ENCODE data around the gene RBFOX2.

The RBFOX2 gene

DNA sequence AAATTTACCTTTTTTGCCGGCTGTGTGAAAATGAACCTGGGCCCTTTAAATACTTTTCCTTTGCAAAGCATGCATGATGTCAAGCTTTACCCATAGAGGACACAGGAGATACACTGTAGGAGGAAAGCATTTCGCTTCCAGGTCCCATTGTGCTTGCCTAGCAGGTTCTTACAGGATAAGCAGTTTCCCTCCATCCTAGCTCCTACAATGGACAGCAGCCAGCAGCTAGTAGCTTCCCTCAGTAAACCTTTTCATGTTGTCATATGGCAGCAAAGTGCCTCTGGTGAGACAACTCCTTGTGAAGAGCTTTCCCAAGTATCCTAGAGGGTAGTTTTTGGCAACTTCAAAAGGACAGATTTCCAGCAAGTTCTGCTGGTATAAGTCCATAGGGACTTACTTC lies 78.4 kb downstream of the RBFOX2 start:
- H3K4me3 ChIP-seq (ENCODE audit: low read depth, low read length), result no peak overlapping the region
- no peaks in the 10 kb centered on the region for H3K9me3 ChIP-seq (ENCODE audit: control insufficient read depth, insufficient read depth, low read length)
- H3K36me3 ChIP-seq (ENCODE audit: control insufficient read depth, insufficient read depth, low read length), result no peaks in the 10 kb centered on the region
- H3K9ac ChIP-seq (ENCODE audit: low read depth, low read length), result no peak overlapping the region
- H3K27me3 ChIP-seq (ENCODE audit: control insufficient read depth, insufficient read depth, low read length), result no peaks in the 10 kb centered on the region
- H3K4me1 ChIP-seq (ENCODE audit: control insufficient read depth, insufficient read depth, low read length), result no peaks in the 10 kb centered on the region

DNA sequence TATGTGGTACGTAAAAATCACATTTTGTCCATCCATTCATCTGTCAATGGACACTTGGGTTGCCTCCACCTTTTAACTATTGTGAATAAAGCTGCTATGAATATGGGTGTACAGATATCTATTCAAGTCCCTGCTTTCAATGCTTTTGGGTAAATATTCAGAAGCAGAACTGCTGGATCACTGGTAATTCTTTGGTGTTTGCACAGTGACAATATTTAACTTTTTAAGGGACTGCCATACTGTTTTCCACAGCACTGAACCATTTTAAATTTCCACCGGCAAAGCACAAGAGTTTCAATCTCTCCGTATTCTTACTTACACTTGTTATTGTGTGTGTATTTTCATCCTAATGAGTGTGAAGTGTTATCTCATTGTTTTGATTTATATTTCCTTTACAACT lies 79.4 kb downstream of the RBFOX2 start:
- Histone ChIP-seq H3K9ac (ENCODE audit: low read depth, low read length) (no peak overlapping the region), H3K36me3 (ENCODE audit: control insufficient read depth, insufficient read depth, low read length) (no peaks in the 10 kb centered on the region), H3K4me1 (ENCODE audit: control insufficient read depth, insufficient read depth, low read length) (no peaks in the 10 kb centered on the region), H3K27me3 (ENCODE audit: control insufficient read depth, insufficient read depth, low read length) (no peaks in the 10 kb centered on the region), H3K9me3 (ENCODE audit: control insufficient read depth, insufficient read depth, low read length) (no peaks in the 10 kb centered on the region), H3K4me3 (ENCODE audit: low read depth, low read length) (no peak overlapping the region)

DNA sequence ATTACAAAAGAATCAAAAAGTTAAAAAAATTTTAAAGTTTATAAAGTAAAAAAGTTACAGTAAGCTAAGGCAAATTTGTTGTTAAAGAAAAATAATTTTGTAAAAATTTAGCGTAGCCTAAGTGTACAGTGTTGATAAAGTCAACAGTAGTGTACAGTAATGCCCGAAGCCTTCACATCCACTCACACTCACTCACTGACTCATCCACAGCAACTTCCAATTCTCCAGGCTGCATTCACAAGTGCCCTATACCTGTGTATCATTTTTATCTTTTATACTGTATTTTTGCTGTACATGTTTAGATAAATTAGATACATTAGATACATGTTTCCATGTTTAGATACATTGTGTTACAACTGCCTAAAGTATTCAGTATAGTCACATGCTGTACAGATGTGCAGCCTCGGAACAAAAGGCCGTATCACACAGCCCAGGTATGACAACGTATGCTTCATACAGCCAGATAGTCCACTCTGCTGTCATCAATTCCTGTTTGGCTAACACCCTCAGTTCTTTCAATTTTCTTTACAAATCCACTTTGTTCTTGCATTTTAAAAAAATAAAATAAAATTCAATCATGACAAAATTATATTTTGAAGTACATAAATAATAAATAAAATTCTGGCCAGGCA lies 80.7 kb downstream of the RBFOX2 start:
- Histone ChIP-seq H3K27me3 (ENCODE audit: control insufficient read depth, insufficient read depth, low read length) (no peaks in the 10 kb centered on the region), H3K4me3 (ENCODE audit: low read depth, low read length) (no peak overlapping the region), H3K36me3 (ENCODE audit: control insufficient read depth, insufficient read depth, low read length) (no peaks in the 10 kb centered on the region), H3K4me1 (ENCODE audit: control insufficient read depth, insufficient read depth, low read length) (no peaks in the 10 kb centered on the region), H3K9me3 (ENCODE audit: control insufficient read depth, insufficient read depth, low read length) (no peaks in the 10 kb centered on the region), H3K9ac (ENCODE audit: low read depth, low read length) (no peak overlapping the region)

DNA sequence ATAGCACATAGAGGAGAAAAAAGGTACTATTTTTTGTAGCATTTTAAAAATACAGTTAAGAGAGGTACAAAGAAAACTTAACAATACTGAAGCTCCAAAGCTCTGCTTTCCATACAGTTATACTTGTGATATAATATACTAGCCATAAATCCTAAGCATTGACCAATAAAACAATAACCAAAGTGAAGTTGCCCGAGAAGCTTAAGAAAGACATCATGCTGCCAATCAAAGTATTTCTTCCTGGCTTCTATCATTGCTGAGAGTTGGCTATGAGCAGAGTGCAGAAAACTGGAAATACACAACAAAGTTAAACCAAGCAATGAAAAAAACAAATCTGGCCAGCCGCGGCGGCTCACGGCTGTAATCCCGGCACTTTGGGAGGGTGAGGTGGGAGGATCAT lies 84.2 kb downstream of the RBFOX2 start:
- Histone ChIP-seq H3K9me3 (ENCODE audit: control insufficient read depth, insufficient read depth, low read length) (no peaks in the 10 kb centered on the region), H3K4me1 (ENCODE audit: control insufficient read depth, insufficient read depth, low read length) (no peaks in the 10 kb centered on the region), H3K36me3 (ENCODE audit: control insufficient read depth, insufficient read depth, low read length) (no peaks in the 10 kb centered on the region), H3K27me3 (ENCODE audit: control insufficient read depth, insufficient read depth, low read length) (no peaks in the 10 kb centered on the region), H3K9ac (ENCODE audit: low read depth, low read length) (no peak overlapping the region), H3K4me3 (ENCODE audit: low read depth, low read length) (no peak overlapping the region)

DNA sequence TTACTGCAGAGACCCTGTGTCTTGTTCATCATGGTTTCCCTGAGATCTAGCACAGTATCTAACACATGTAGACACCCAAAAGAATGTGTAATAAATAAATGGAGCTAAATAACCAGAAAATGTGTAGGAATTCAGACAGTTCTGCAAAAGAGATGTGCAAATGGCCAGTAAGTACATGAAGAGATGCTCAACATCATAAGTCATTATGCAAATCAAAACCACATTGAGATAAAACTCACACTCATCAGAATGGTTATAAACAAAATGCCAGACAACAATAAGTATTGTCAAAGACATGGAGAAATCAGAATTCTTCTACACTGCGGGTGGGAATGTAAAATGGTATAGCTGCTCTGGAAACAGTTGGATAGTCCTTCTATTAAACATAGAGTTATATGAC lies 88.5 kb downstream of the RBFOX2 start:
- Histone ChIP-seq H3K27me3 (ENCODE audit: control insufficient read depth, insufficient read depth, low read length) (no peaks in the 10 kb centered on the region), H3K4me1 (ENCODE audit: control insufficient read depth, insufficient read depth, low read length) (no peaks in the 10 kb centered on the region), H3K36me3 (ENCODE audit: control insufficient read depth, insufficient read depth, low read length) (no peaks in the 10 kb centered on the region)

DNA sequence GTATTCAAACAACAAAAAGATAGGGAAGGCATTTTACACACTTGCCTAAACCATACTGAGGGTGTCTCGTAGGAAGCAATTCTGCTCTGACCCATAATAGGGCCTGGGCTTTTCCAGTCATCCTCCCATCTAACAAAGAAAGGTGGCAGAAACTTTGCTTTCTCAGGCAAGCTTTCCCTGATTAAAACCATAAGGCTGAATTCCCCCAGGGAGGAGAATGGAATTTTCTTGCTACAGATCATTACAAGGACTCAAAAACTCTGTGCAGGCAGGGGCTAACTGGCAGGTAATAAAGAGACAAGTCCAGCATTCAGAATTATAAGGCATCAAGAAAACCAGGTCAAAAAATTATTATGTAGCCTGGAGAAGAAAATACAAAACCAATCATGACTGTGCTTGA lies 90.4 kb downstream of the RBFOX2 start:
- Histone ChIP-seq H3K4me3 (ENCODE audit: low read depth, low read length) (no peak overlapping the region), H3K27me3 (ENCODE audit: control insufficient read depth, insufficient read depth, low read length) (no peaks in the 10 kb centered on the region), H3K9me3 (ENCODE audit: control insufficient read depth, insufficient read depth, low read length) (no peaks in the 10 kb centered on the region), H3K36me3 (ENCODE audit: control insufficient read depth, insufficient read depth, low read length) (no peaks in the 10 kb centered on the region), H3K9ac (ENCODE audit: low read depth, low read length) (no peak overlapping the region), H3K4me1 (ENCODE audit: control insufficient read depth, insufficient read depth, low read length) (no peaks in the 10 kb centered on the region)

More for the DNA sequence above, 88.5 kb downstream of the RBFOX2 start:
- Histone ChIP-seq H3K9me3 (ENCODE audit: control insufficient read depth, insufficient read depth, low read length) (no peaks in the 10 kb centered on the region), H3K4me3 (ENCODE audit: low read depth, low read length) (no peak overlapping the region), H3K9ac (ENCODE audit: low read depth, low read length) (no peak overlapping the region)

DNA sequence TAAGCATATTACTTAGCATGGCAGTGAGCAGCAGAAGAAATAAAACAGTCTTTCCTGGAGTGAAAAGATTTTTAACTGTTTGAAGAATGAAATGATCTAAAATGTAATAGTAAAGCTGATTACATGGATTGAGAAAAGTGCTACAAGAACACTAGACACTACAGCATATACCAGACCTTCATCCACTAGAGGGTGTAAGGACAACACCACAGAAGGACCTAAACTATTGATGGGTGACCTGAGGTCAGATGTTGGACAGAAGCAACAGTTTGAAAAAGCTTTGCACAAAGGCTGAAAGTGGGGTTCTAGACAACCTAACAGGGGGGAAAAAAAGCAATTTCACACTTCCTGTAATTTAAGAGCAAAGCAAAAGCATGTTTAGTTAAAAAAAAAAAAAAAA lies 97.7 kb downstream of the RBFOX2 start:
- H3K27me3 ChIP-seq (ENCODE audit: control insufficient read depth, insufficient read depth, low read length), result no peaks in the 10 kb centered on the region
- no peak overlapping the region for H3K4me3 ChIP-seq (ENCODE audit: low read depth, low read length)
- H3K4me1 ChIP-seq (ENCODE audit: control insufficient read depth, insufficient read depth, low read length), result peaks cover 3% of the 10 kb centered on the region
- H3K36me3 ChIP-seq (ENCODE audit: control insufficient read depth, insufficient read depth, low read length), result no peaks in the 10 kb centered on the region
- no peak overlapping the region for H3K9ac ChIP-seq (ENCODE audit: low read depth, low read length)
- no peaks in the 10 kb centered on the region for H3K9me3 ChIP-seq (ENCODE audit: control insufficient read depth, insufficient read depth, low read length)

DNA sequence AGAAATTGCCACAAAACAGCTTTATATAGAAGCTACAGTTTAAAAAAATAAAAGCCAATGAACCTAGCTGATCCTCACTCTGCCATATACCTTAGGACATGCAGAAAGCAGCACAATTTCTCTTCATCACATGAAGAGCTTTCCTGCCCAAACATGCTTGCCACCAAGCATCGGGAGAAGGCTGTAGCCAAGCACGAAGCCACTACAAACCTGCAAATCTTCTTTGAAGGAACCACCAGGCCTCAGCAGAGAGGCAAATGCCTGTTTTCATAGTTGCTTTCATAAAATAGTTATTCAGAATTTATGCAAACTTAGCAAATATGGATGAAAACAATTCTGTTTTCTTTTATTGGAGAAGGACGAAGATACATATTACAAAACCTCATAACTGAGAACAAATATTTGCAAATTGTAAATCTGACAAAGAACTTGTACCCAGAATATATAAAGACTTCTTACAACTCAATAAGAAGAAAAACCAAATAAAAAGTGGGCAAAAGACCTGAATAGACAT lies 100.3 kb downstream of the RBFOX2 start:
- no peaks in the 10 kb centered on the region for H3K9me3 ChIP-seq (ENCODE audit: control insufficient read depth, insufficient read depth, low read length)
- H3K36me3 ChIP-seq (ENCODE audit: control insufficient read depth, insufficient read depth, low read length), result no peaks in the 10 kb centered on the region
- peaks cover 3% of the 10 kb centered on the region for H3K4me1 ChIP-seq (ENCODE audit: control insufficient read depth, insufficient read depth, low read length)
- H3K4me3 ChIP-seq (ENCODE audit: low read depth, low read length), result no peak overlapping the region
- no peak overlapping the region for H3K9ac ChIP-seq (ENCODE audit: low read depth, low read length)
- no peaks in the 10 kb centered on the region for H3K27me3 ChIP-seq (ENCODE audit: control insufficient read depth, insufficient read depth, low read length)

DNA sequence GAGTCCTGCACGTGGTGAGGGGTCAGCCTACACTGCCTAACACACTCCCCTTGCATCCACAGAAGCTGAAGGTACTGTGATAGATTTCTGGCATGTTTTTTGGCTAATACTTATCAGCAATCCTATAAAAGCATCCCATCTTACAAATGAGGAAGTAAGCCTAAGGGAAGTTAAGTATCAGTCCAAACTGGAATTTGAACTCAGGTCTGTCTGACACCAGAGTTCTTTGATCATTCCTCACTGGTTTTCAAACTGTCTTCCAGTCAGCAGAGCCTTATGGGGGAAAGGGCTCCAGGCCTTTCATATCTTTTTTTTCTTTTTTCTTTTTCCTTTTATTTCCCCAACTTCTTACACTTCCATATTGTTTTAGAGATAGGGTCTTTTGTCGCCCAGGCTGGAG lies 105.6 kb downstream of the RBFOX2 start:
- Histone ChIP-seq H3K9me3 (ENCODE audit: control insufficient read depth, insufficient read depth, low read length) (no peaks in the 10 kb centered on the region), H3K9ac (ENCODE audit: low read depth, low read length) (no peak overlapping the region), H3K4me1 (ENCODE audit: control insufficient read depth, insufficient read depth, low read length) (no peaks in the 10 kb centered on the region), H3K4me3 (ENCODE audit: low read depth, low read length) (no peak overlapping the region), H3K36me3 (ENCODE audit: control insufficient read depth, insufficient read depth, low read length) (no peaks in the 10 kb centered on the region), H3K27me3 (ENCODE audit: control insufficient read depth, insufficient read depth, low read length) (no peaks in the 10 kb centered on the region)

DNA sequence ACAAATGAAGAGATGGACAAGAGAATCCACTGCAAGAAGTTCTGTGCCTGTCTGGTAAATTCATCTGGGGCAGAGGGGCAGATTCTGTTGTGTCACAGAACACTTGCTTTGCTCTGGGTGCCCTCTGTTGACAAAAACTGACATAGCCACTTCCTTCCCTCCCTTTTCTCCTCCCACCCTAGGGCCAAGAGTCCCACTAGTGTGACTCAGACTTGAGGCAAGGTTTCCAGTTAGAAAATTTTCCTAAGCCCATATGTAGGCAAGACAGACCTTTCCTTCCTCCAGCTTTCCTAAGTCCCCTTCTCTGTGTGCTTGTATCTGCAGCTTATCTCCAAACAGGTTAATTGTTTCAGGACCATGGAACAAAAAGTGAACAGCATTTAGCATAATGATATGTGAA lies 106.8 kb downstream of the RBFOX2 start:
- no peaks in the 10 kb centered on the region for H3K27me3 ChIP-seq (ENCODE audit: control insufficient read depth, insufficient read depth, low read length)
- no peak overlapping the region for H3K4me3 ChIP-seq (ENCODE audit: low read depth, low read length)
- H3K4me1 ChIP-seq (ENCODE audit: control insufficient read depth, insufficient read depth, low read length), result no peaks in the 10 kb centered on the region
- no peaks in the 10 kb centered on the region for H3K36me3 ChIP-seq (ENCODE audit: control insufficient read depth, insufficient read depth, low read length)
- no peaks in the 10 kb centered on the region for H3K9me3 ChIP-seq (ENCODE audit: control insufficient read depth, insufficient read depth, low read length)
- no peak overlapping the region for H3K9ac ChIP-seq (ENCODE audit: low read depth, low read length)

DNA sequence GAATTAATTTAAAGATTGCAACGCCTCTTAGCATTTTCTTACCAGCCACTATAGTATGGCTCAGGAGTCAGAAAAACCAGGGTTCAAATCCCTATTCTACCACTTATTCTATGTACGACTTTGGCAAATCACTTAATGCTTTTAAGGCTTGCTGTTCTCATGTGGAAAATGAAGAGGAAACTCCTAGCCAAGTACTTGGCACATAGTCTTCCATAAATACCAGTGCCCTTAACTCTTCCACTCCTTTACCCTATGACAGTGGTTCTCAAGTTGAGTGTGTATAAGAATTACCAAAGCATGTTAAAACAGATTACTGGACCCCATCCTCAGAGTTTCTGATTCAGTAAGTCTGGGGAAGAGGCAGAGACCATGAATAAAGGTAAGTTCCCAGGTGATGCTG lies 107.6 kb downstream of the RBFOX2 start:
- H3K4me3 ChIP-seq (ENCODE audit: low read depth, low read length), result no peak overlapping the region
- H3K9ac ChIP-seq (ENCODE audit: low read depth, low read length), result no peak overlapping the region
- no peaks in the 10 kb centered on the region for H3K9me3 ChIP-seq (ENCODE audit: control insufficient read depth, insufficient read depth, low read length)
- H3K36me3 ChIP-seq (ENCODE audit: control insufficient read depth, insufficient read depth, low read length), result no peaks in the 10 kb centered on the region
- no peaks in the 10 kb centered on the region for H3K27me3 ChIP-seq (ENCODE audit: control insufficient read depth, insufficient read depth, low read length)
- peaks cover under 1% of the 10 kb centered on the region for H3K4me1 ChIP-seq (ENCODE audit: control insufficient read depth, insufficient read depth, low read length)

DNA sequence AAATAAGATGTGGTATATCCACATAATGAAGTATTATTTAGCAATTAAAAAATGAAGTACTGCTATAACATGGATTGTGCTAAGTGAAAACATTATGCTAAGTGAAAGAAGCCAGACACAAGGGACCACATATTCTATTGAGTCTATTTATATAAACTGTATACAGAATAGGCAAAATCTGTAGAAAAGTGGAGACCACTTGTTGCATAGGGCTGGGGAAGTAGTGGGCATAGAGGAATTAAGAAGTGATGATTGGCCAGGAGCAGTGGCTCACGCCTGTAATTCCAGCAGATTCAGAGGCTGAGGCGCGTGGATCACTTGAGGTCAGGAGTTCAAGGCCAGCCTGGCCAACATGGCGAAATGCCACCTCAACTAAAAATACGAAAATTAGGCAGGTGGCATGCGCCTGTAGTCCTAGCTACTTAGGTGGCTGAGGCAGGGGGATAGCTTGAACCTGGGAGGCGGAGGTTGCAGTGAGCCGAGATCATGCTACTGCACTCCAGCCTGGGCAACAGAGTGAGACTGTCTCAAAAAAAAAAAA lies 109.6 kb downstream of the RBFOX2 start:
- Histone ChIP-seq H3K9me3 (ENCODE audit: control insufficient read depth, insufficient read depth, low read length) (no peaks in the 10 kb centered on the region), H3K4me1 (ENCODE audit: control insufficient read depth, insufficient read depth, low read length) (peaks cover 14% of the 10 kb centered on the region), H3K9ac (ENCODE audit: low read depth, low read length) (no peak overlapping the region), H3K4me3 (ENCODE audit: low read depth, low read length) (no peak overlapping the region), H3K27me3 (ENCODE audit: control insufficient read depth, insufficient read depth, low read length) (no peaks in the 10 kb centered on the region), H3K36me3 (ENCODE audit: control insufficient read depth, insufficient read depth, low read length) (no peaks in the 10 kb centered on the region)
